T-helper 17 cell (primary cell): Measurements from ENCODE around the gene ACTG1. TPM values are rescaled to one million over a fixed set of nuclear protein-coding genes. Genes with fewer than 3 reads are reported as not detected.
"Not testable (repeated sequence)": the region's sequence is repeated elsewhere in the genome, so short reads cannot be mapped to it uniquely, and the experiment has no call there.

Source experiments
- ATAC-seq: fragments of 150-1000 bp; cut with Tn5 transposase; 2 replicates; pipeline ENCODE4 v1.10.0; 2021; ENCODE audit warnings: mild to moderate bottlenecking, moderate library complexity
- DNase-seq, 3 donors: peaks; one replicate each; pipeline versions ENCODE4 v3.0.0 to v3.0.0-alpha.2; 2020 to 2021
- H3K9me3 ChIP-seq: one replicate; pipeline ENCODE4 v1.7.0; 2013; ENCODE audit warnings: low read length, mild to moderate bottlenecking; ENCODE audit not compliant: control insufficient read depth, poor library complexity, severe bottlenecking
- H3K27ac Mint-ChIP-seq: one replicate; pipeline ENCODE4 v1.8.0; 2022; ENCODE audit warnings: mild to moderate bottlenecking, moderate library complexity, mixed read lengths
- H3K27me3 Mint-ChIP-seq: one replicate; pipeline ENCODE4 v1.8.0; 2022; ENCODE audit warnings: mixed read lengths
- H3K36me3 Mint-ChIP-seq: one replicate; pipeline ENCODE4 v1.8.0; 2022; ENCODE audit warnings: low read depth, mixed read lengths
- H3K4me1 Mint-ChIP-seq: one replicate; pipeline ENCODE4 v1.8.0; 2022; ENCODE audit warnings: mild to moderate bottlenecking, mixed read lengths
- H3K4me3 Mint-ChIP-seq: one replicate; pipeline ENCODE4 v1.8.0; 2022; ENCODE audit warnings: mild to moderate bottlenecking, moderate library complexity, mixed read lengths
- total RNA-seq, 4 donors: library from RNA in 2 of 4; stranded (reverse) in 2 of 4; gene quantifications; one replicate each; pipeline ENCODE4 v1.2.3 and lab custom pipeline; 2022 to 2026

ACTG1 gene
- total RNA-seq, 2 donors from 2014 or later = 1,202 to 1,502 TPM

- H3K4me3 Mint-ChIP-seq = no peak overlapping the region
- no peaks in the 10 kb centered on the region for H3K36me3 Mint-ChIP-seq
- no peak for ATAC-seq
- H3K27ac Mint-ChIP-seq = no peak overlapping the region
- H3K4me1 Mint-ChIP-seq = peaks cover 2% of the 10 kb centered on the region
- peaks cover 6% of the 10 kb centered on the region for H3K27me3 Mint-ChIP-seq
- H3K9me3 ChIP-seq = no peaks in the 10 kb centered on the region
- DNase-seq = no peak
Measured at GRCh38 chr17:81533339-81534141, 20.9 kb upstream of the ACTG1 start.

DNA sequence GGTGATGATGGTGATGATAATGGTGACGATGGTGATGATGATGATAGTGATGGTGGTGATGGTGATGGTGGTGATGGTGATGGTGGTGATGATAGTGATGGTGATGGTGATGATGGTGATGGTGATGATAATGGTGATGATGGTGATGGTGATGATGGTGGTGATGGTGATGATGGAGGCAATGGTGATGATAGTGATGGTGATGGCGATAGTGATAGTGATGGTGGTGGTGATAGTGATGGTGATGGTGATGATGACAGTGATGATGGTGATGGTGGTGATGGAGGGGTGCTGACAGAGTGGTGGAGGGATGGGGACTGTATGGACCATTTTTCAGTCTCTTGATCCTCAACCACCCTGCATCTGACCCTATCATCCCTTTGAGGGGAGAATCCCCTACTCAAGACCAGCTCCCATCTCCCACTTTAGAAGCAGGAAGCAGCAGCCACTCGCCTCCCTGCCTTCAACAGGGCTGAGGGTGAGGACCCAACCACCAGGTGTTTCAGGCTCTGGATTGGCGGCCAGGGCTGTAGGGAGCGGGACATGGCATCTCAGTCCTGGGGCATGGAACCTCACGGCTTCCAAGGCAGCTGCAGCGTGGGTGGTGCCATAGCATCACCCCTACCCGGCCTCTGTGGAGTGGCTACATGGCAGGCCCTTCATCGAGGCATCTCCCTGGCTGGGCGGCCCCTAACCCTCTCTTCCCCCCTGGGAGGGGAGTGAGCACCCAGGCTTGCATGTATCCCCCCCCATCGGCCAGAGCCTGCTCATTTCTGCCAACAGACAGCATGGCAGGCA lies 20.1 kb upstream of the ACTG1 start:
- Mint-ChIP-seq H3K36me3 (no peaks in the 10 kb centered on the region), H3K4me3 (no peak overlapping the region), H3K27me3 (peaks cover under 1% of the 10 kb centered on the region), H3K4me1 (no peaks in the 10 kb centered on the region), H3K27ac (no peak overlapping the region)
- no peak for DNase-seq
- no peak for ATAC-seq
- H3K9me3 ChIP-seq = no peaks in the 10 kb centered on the region

DNA sequence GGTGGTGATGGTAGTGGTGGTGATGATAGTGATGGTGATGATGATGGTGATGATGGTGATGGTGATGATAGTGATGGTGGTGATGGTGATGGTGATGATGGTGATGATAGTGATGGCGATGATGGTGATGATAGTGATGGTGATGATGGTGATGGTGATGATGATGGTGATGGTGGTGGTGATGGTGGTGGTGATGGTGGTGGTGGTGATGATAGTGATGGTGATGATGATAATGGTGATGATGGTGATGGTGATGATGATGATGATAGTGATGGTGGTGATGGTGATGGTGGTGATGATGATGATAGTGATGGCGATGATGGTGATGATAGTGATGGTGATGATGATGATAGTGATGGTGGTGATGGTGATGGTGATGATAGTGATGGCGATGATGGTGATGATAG lies 19.4 kb upstream of the ACTG1 start:
- not testable (repeated sequence) for DNase-seq, H3K36me3 Mint-ChIP-seq, H3K4me1 Mint-ChIP-seq, ATAC-seq, H3K9me3 ChIP-seq, H3K27me3 Mint-ChIP-seq, H3K4me3 Mint-ChIP-seq, H3K27ac Mint-ChIP-seq

GRCh38 chr17:81531013-81531412 lies 18.4 kb upstream of the ACTG1 start:
- not testable (repeated sequence) for DNase-seq, H3K27ac Mint-ChIP-seq, H3K27me3 Mint-ChIP-seq, H3K9me3 ChIP-seq, ATAC-seq, H3K36me3 Mint-ChIP-seq, H3K4me3 Mint-ChIP-seq, H3K4me1 Mint-ChIP-seq

DNA sequence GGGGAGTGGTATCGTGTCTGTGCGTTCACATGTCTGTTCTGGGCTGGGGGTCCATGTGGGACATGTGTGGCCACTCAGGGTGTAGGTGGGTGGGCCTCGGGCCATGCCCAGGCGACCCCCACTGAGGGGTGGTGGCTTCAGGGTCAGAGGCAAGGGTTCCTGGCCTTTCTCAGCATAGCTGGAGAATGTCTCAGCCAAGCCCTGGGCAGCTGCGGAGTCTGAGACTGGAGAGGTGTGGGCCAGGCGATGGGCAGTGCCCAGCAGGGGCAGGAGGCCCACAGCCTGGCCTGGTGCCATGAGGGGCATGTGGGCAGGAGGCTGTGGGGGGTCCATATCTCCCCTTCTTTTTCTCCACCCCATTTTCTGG lies 16.8 kb upstream of the ACTG1 start:
- Mint-ChIP-seq H3K36me3 (no peaks in the 10 kb centered on the region), H3K27ac (no peak overlapping the region), H3K4me3 (no peak overlapping the region), H3K4me1 (no peaks in the 10 kb centered on the region), H3K27me3 (peaks cover 6% of the 10 kb centered on the region)
- no peaks in the 10 kb centered on the region for H3K9me3 ChIP-seq
- DNase-seq (no peak), ATAC-seq (no peak)

DNA sequence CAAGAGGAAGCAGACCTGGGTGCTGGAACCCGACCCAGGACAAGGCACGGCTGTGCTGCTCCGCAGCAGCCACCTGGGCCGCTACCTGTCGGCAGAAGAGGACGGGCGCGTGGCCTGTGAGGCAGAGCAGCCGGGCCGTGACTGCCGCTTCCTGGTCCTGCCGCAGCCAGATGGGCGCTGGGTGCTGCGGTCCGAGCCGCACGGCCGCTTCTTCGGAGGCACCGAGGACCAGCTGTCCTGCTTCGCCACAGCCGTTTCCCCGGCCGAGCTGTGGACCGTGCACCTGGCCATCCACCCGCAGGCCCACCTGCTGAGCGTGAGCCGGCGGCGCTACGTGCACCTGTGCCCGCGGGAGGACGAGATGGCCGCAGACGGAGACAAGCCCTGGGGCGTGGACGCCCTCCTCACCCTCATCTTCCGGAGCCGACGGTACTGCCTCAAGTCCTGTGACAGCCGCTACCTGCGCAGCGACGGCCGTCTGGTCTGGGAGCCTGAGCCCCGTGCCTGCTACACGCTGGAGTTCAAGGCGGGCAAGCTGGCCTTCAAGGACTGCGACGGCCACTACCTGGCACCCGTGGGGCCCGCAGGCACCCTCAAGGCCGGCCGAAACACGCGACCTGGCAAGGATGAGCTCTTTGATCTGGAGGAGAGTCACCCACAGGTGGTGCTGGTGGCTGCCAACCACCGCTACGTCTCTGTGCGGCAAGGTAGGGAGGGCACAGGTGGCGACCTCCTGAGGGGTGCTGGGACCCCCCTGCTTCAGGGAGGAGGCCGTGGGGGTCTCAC lies 16.2 kb upstream of the ACTG1 start:
- ATAC-seq (no peak), DNase-seq (no peak)
- Mint-ChIP-seq H3K27me3 (peaks cover 6% of the 10 kb centered on the region), H3K36me3 (no peaks in the 10 kb centered on the region), H3K4me3 (no peak overlapping the region), H3K4me1 (no peaks in the 10 kb centered on the region), H3K27ac (no peak overlapping the region)
- no peaks in the 10 kb centered on the region for H3K9me3 ChIP-seq

DNA sequence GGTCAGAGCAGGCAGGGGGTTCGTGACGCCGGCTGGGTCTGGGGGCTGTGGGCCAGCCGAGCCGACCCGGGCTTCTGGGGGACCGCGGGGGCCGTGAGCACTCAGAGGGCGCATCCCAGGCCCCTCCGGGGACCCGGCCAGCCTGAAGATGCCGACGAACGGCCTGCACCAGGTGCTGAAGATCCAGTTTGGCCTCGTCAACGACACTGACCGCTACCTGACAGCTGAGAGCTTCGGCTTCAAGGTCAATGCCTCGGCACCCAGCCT lies 15.7 kb upstream of the ACTG1 start:
- DNase-seq (no peak), ATAC-seq (no peak)
- H3K9me3 ChIP-seq = no peaks in the 10 kb centered on the region
- Mint-ChIP-seq H3K4me3 (no peak overlapping the region), H3K4me1 (no peaks in the 10 kb centered on the region), H3K27me3 (peaks cover 6% of the 10 kb centered on the region), H3K27ac (no peak overlapping the region), H3K36me3 (no peaks in the 10 kb centered on the region)

DNA sequence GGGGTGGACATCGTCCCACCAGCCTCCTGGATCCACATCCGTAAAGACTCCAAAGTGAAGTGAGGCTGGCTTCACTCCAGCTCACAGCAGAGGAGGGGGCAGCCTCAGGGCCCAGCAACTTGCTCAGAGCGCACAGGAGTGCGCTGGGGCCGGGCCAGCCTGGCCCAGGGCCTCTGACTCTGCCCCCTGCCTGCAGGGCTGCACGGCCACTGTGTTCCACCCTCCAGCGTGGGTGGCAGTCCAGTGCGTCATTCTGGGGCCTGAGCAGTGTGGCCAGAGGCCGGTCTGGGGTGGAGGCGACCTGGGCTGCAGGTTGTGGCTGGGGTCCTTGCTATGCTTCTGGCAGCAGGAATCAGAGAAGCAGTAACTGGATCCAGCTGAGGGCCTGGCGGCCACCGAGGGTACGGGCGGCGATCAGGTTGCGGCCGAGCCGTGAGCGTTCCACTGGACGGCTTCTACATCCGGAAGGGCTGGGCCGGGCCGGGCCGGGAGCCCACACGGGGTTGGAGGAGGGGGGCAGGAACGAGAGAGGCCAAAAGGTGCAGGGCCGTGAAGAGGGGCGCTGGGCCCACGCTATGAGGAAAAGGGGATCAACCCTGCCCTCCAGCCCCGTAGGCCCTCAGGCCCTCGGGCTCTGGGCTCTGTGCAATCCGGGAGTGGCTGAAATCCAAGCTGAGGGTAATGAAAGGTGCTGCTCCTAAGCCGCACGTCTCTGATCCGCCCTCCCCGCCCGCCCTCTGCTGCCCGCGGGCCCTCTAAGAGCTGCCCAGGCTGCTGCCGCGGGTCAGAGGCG lies 15.2 kb upstream of the ACTG1 start, which contains the start of gene FSCN2:
TSS of gene FSCN2 (plus strand) at position 787 of the 793 bp plus-strand sequence. CDS start 155 bp downstream, outside the sequence.
- no peaks in the 10 kb centered on the region for H3K36me3 Mint-ChIP-seq
- no peaks in the 10 kb centered on the region for H3K4me1 Mint-ChIP-seq
- H3K9me3 ChIP-seq = no peaks in the 10 kb centered on the region
- DNase-seq (no peak), ATAC-seq (no peak)
- H3K4me3 Mint-ChIP-seq = no peak within 1 kb of the TSS
- H3K27me3 Mint-ChIP-seq = peaks cover 6% of the 10 kb centered on the region
- no peak within 1 kb of the TSS for H3K27ac Mint-ChIP-seq

GRCh38 chr17:81526662-81527571 lies 14.3 kb upstream of the ACTG1 start:
- DNase-seq (no peak), ATAC-seq (no peak)
- Mint-ChIP-seq H3K4me3 (no peak overlapping the region), H3K27me3 (peaks cover 6% of the 10 kb centered on the region), H3K27ac (no peak overlapping the region), H3K4me1 (no peaks in the 10 kb centered on the region), H3K36me3 (no peaks in the 10 kb centered on the region)
- H3K9me3 ChIP-seq = no peaks in the 10 kb centered on the region

DNA sequence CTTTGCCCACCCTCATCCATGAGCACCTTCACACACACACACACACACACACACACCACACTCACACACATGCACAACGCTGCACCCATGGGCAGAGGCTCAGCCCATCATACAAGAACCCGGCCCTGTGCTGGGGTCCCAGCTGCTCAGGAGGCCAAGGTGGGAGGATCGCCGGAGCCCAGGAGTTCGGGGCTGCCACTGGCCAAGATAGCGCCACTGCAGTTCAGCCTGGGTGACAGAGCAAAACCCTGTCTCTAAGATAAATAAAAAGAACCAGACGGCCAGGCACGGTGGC lies 12.2 kb upstream of the ACTG1 start:
- DNase-seq (no peak), ATAC-seq (no peak)
- H3K27me3 Mint-ChIP-seq = peaks cover 6% of the 10 kb centered on the region
- no peak overlapping the region for H3K4me3 Mint-ChIP-seq
- H3K27ac Mint-ChIP-seq = no peak overlapping the region
- H3K4me1 Mint-ChIP-seq = peaks cover 2% of the 10 kb centered on the region
- no peaks in the 10 kb centered on the region for H3K9me3 ChIP-seq
- H3K36me3 Mint-ChIP-seq = no peaks in the 10 kb centered on the region

- peaks cover 2% of the 10 kb centered on the region for H3K4me1 Mint-ChIP-seq
- H3K36me3 Mint-ChIP-seq = no peaks in the 10 kb centered on the region
- no peak overlapping the region for H3K27ac Mint-ChIP-seq
- no peaks in the 10 kb centered on the region for H3K9me3 ChIP-seq
- ATAC-seq (no peak), DNase-seq (no peak)
- peaks cover 6% of the 10 kb centered on the region for H3K27me3 Mint-ChIP-seq
- H3K4me3 Mint-ChIP-seq = no peak overlapping the region
Measured at GRCh38 chr17:81524039-81524864, 11.7 kb upstream of the ACTG1 start.
